Ovary (tissue), 9 donors: ENCODE results near the gene PPRC1. TPM values are rescaled to one million over a fixed set of nuclear protein-coding genes. Genes with fewer than 3 reads are reported as not detected.

Source experiments
- DNase-seq, 5 donors: peaks; one replicate each; pipeline ENCODE4 v3.0.0-alpha.2; 2019 to 2020
- H3K27ac ChIP-seq, 2 donors: fragments of 200-600 bp; one replicate each; pipeline versions ENCODE4 v1.5.1 to v1.8.0; 2019 to 2022
- H3K27me3 ChIP-seq: fragments of 200-600 bp; one replicate; pipeline ENCODE4 v1.8.0; 2022
- H3K36me3 ChIP-seq: fragments of 200-600 bp; sonication (generic); one replicate; pipeline ENCODE4 v1.5.1; 2019
- H3K4me1 ChIP-seq: one replicate; pipeline ENCODE4 v1.8.1; 2013; ENCODE audit warnings: mild to moderate bottlenecking, moderate library complexity; ENCODE audit not compliant: insufficient read depth
- H3K4me3 ChIP-seq: fragments of 200-600 bp; sonication (generic); one replicate; pipeline ENCODE4 v1.5.1; 2017
- H3K9me3 ChIP-seq, 2 donors: fragments of 200-600 bp in 1 of 2; sonication (generic) in 1 of 2; one replicate each; pipeline versions ENCODE4 v1.5.1 to v1.8.1; 2013 to 2019; ENCODE audit warnings: mild to moderate bottlenecking in 1 of 2, moderate library complexity in 1 of 2
- EP300 ChIP-seq: sonication (generic); formaldehyde crosslinking; IDR thresholded peaks from one replicate; pipeline ENCODE4 v1.6.1; 2017; ENCODE audit warnings: antibody characterized with exemption
- POLR2A ChIP-seq: fragments of 450-650 bp; IDR thresholded peaks from one replicate; pipeline ENCODE4 v1.6.1; 2017; ENCODE audit warnings: antibody characterized with exemption, mild to moderate bottlenecking, moderate library complexity
- WGBS, 3 donors: extraction: QIAGEN DNeasy Blood & Tissue Kit in 1 of 3; methylation state at CpG; one replicate each; pipeline versions ENCODE4 v1.1.5 to v1.1.7; 2013 to 2017; 5-methylcytosine and 5-hydroxymethylcytosine counted together
- intact Hi-C, 4 donors: fragments of 100-400 bp; cut with DNase I; formaldehyde crosslinking; loops; one replicate each; pipeline versions ENCODE4 v1.11.0 to v1.15.1; 2022 to 2023
- polyA plus RNA-seq, 2 donors: library from polyadenylated mRNA; stranded (reverse); fragments of 200-250 nt in 1 of 2; fragments of 350-450 nt in 1 of 2; fragmentation: Illumina TruSeq in 1 of 2; extraction: RNeasy Lipid Tissue Mini Kit (QIAGEN cat#74804) in 1 of 2; gene quantifications; one replicate each; pipeline ENCODE4 v1.2.3, GENCODE V29; 2013 to 2014
- small RNA-seq: library from RNA; depleted of rRNA; stranded (forward); fragments of <200 nt; gene quantifications from one replicate; pipeline ENCODE3, GENCODE V24; 2016
- total RNA-seq, 7 donors: library from RNA; depleted of rRNA in 2 of 7; stranded (reverse); fragments of >200 nt in 2 of 7; fragmentation: NEBNext Ultra II Directional in 3 of 7; extraction: Animal tissue kit (Norgen Biotek cat#: 25700) in 3 of 7; gene quantifications; one replicate each; pipeline versions ENCODE4 v1.1.0 to v1.2.4, GENCODE V29; 2016 to 2023
- TF ChIP-seq, protein P1 (sequence below), 3 donors: fragments of 450-650 bp in 2 of 3; fragments of 200-600 bp in 1 of 3; IDR thresholded peaks; one replicate each; pipeline versions ENCODE4 v1.5.1 to v1.8.0; 2016 to 2022; ENCODE audit warnings: antibody characterized with exemption in 3 of 3, mild to moderate bottlenecking in 1 of 3
- donor health status: DM: no; HTN: no; CAD: no; lungs with moderate emphysema.
- donor health status: DM: no; HTN: no; CAD: no.
- donor health status: Bipolar disorder and iron deficiency.
- donor health status: DM: yes; HTN: yes; CAD: no.
- donor health status: DM: no; HTN: no; CAD: no.
- donor health status: DM: yes; HTN: yes; CAD: no.

The PPRC1 gene
- total and polyA plus RNA-seq, 9 donors = 11.8 to 68.7 (median 35.1) TPM

DNA sequence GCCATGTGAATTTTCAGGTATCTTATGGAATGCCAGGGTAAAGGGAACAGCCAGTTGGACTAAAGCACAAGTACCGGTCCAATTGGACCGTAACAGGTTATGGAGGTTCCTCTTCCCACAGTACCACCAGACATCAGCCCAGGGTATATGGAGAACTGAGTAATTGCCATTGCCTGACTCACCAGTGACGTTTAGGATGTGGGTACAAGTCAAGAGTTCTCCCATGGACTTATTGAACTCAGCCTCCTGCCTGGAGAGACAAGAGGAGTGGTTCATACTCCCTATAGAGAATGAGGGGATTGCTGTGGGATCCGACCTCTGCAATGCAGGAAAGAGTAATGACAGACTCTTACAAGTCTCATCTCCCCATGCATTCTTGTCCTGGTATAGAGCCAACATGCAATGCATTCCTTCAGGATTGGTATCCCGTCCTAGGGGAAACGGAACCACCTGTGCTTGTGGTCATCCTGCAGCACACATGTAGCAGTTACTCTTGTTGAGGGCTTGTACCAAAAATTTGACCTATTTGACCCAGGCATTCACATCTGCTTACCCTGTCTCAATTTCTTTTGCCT is 62.5 kb downstream of the PPRC1 start:
- Histone ChIP-seq H3K4me1 (no peaks in the 10 kb centered on the region), H3K27me3 (no peaks in the 10 kb centered on the region), H3K27ac (no peak overlapping the region), H3K9me3 (no peaks in the 10 kb centered on the region), H3K36me3 (no peaks in the 10 kb centered on the region), H3K4me3 (no peak overlapping the region)
- no peak for DNase-seq
- no peak for TF ChIP-seq POLR2A
- TF ChIP-seq, protein P1, sequence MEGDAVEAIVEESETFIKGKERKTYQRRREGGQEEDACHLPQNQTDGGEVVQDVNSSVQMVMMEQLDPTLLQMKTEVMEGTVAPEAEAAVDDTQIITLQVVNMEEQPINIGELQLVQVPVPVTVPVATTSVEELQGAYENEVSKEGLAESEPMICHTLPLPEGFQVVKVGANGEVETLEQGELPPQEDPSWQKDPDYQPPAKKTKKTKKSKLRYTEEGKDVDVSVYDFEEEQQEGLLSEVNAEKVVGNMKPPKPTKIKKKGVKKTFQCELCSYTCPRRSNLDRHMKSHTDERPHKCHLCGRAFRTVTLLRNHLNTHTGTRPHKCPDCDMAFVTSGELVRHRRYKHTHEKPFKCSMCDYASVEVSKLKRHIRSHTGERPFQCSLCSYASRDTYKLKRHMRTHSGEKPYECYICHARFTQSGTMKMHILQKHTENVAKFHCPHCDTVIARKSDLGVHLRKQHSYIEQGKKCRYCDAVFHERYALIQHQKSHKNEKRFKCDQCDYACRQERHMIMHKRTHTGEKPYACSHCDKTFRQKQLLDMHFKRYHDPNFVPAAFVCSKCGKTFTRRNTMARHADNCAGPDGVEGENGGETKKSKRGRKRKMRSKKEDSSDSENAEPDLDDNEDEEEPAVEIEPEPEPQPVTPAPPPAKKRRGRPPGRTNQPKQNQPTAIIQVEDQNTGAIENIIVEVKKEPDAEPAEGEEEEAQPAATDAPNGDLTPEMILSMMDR (IDR thresholded peaks at IDR 0.05) = no peak
- WGBS, 3 donors = 75 to 76% (median 76%) methylated on average over 6 of the region's 6 CpGs
- intact Hi-C loops = no loop called here

- no peaks in the 10 kb centered on the region for H3K4me1 ChIP-seq
- H3K27ac ChIP-seq = no peak overlapping the region
- DNase-seq = no peak
- TF ChIP-seq POLR2A (no peak), EP300 (no peak)
- TF ChIP-seq, protein P1 (IDR thresholded peaks at IDR 0.05) = no peak
- no peak overlapping the region for H3K4me3 ChIP-seq
- H3K36me3 ChIP-seq = no peaks in the 10 kb centered on the region
- intact Hi-C loops = no loop called here
- H3K9me3 ChIP-seq = no peaks in the 10 kb centered on the region
- 62 to 74% (median 70%) methylated on average over 2 of the region's 2 CpGs for WGBS, 3 donors
- H3K27me3 ChIP-seq = no peaks in the 10 kb centered on the region
Observed at GRCh38 chr10:102196893-102197292, 64.1 kb downstream of the PPRC1 start.

- 67 to 71% (median 70%) methylated on average over 2 of the region's 2 CpGs for WGBS, 3 donors
- DNase-seq = no peak
- intact Hi-C loops = no loop called here
- no peak overlapping the region for H3K4me3 ChIP-seq
- H3K36me3 ChIP-seq = no peaks in the 10 kb centered on the region
- H3K9me3 ChIP-seq = no peaks in the 10 kb centered on the region
- no peak for TF ChIP-seq POLR2A
- TF ChIP-seq, protein P1 (IDR thresholded peaks at IDR 0.05) = no peak
- TF ChIP-seq EP300 = no peak
- H3K27me3 ChIP-seq = no peaks in the 10 kb centered on the region
- no peaks in the 10 kb centered on the region for H3K4me1 ChIP-seq
- no peak overlapping the region for H3K27ac ChIP-seq
Observed at GRCh38 chr10:102198027-102198426, 65.2 kb downstream of the PPRC1 start.

Small RNA genes lying within 50 kb of the gene (small RNA-seq; reads per million reads assigned to genes)
- gene AL500527.1 = not detected
- not detected for gene AL500527.2

Other genes starting within 250 kb of the PPRC1 start
- 10 to 100 TPM in 6 of 7 donors, 1 to 10 TPM in 1; 9.1 to 24.2 (median 18.1) TPM for gene ARMH3, start 76.9 kb upstream of the PPRC1 start, total RNA-seq
- 10 to 100 TPM; 17.9 to 20.4 TPM for gene ARMH3, start 76.9 kb upstream of the PPRC1 start, polyA plus RNA-seq
- gene HPS6, start 67.7 kb upstream of the PPRC1 start, total RNA-seq = 10 to 100 TPM; 14.4 to 20.9 (median 16.9) TPM
- 1 to 10 TPM; 2.6 to 7.6 TPM for gene HPS6, start 67.7 kb upstream of the PPRC1 start, polyA plus RNA-seq
- 100 to 1,000 TPM in 4 of 7 donors, 10 to 100 TPM in 3; 59.0 to 141 (median 113) TPM for gene LDB1, start 12.7 kb upstream of the PPRC1 start, total RNA-seq
- 10 to 100 TPM; 72.0 to 93.2 TPM for gene LDB1, start 12.7 kb upstream of the PPRC1 start, polyA plus RNA-seq
- 10 to 100 TPM; 32.7 to 68.1 (median 50.2) TPM for gene NOLC1, start 19.3 kb downstream of the PPRC1 start, total RNA-seq
- gene NOLC1, start 19.3 kb downstream of the PPRC1 start, polyA plus RNA-seq = 10 to 100 TPM; 32.0 to 88.8 TPM
- not detected for gene ELOVL3, start 93.3 kb downstream of the PPRC1 start, total RNA-seq
- 1 to 10 TPM in 1 of 2 donors, under 1 TPM in 1; 0.08 to 1.0 TPM for gene ELOVL3, start 93.3 kb downstream of the PPRC1 start, polyA plus RNA-seq
- not detected for gene PITX3, start 108.5 kb downstream of the PPRC1 start, total RNA-seq
- gene PITX3, start 108.5 kb downstream of the PPRC1 start, polyA plus RNA-seq = not detected
- 10 to 100 TPM; 14.1 to 43.2 (median 34.4) TPM for gene GBF1, start 112.5 kb downstream of the PPRC1 start, total RNA-seq
- gene GBF1, start 112.5 kb downstream of the PPRC1 start, polyA plus RNA-seq = 10 to 100 TPM; 13.2 to 34.6 TPM